AG09309 (cell line): Measurements from ENCODE around the gene RBMS3.

Source experiments
- DNase-seq: peaks from one replicate; pipeline ENCODE4 v3.0.0-alpha.2; 2010; ENCODE audit warnings: low read depth
- H3K4me3 ChIP-seq: 2 replicates; pipeline ENCODE4 v1.5.1; 2011; ENCODE audit warnings: mild to moderate bottlenecking, low read depth, low read length, moderate library complexity; ENCODE audit not compliant: control insufficient read depth
- TF ChIP-seq, protein P1 (sequence below): IDR thresholded peaks from 2 replicates; pipeline ENCODE4 v1.5.1; 2011; ENCODE audit warnings: mild to moderate bottlenecking, low read depth, low read length, inconsistent platforms; ENCODE audit not compliant: insufficient read depth, control insufficient read depth; ENCODE audit errors: missing control alignments

Gene RBMS3

DNA sequence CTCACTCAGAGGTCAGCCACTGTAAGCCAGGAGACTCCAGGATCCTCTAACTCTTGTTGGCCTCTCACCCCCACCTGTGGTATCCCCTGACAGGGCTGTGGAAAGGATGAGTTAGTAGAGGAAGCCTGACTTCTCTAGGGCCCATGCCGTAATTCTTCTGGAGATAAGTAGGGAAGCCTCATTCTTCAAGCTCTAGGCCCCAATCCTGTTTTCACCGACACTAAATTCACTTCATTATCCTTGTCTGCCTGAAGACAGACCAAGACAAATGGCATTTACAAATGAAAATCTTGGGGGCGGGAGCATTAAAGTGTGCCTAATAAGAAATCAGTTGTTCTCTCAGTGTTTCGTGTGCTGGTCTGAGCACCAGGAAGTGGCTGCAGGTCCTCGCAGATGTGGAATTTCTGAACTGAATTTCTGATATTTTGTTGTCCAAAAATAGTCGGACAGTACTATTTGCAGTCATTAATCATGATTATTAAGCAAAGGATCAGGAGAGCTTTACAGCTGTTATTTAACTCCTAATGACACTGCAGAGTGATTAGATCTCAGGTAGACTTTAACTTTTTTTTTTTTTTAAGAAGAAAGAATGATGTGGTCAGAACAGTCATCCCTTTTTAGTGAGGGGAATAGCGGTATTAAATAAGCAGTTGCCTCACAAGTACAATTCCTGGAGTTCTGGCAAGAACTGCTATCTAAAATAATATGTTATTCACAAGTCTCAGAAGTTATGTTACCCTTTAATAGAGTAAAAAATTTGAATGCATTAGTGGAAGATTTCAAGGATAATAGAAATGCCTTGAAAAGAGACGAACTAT is 58.4 kb downstream of the RBMS3 start:
- no peak for DNase-seq
- H3K4me3 ChIP-seq, result no peak overlapping the region
- TF ChIP-seq, protein P1, sequence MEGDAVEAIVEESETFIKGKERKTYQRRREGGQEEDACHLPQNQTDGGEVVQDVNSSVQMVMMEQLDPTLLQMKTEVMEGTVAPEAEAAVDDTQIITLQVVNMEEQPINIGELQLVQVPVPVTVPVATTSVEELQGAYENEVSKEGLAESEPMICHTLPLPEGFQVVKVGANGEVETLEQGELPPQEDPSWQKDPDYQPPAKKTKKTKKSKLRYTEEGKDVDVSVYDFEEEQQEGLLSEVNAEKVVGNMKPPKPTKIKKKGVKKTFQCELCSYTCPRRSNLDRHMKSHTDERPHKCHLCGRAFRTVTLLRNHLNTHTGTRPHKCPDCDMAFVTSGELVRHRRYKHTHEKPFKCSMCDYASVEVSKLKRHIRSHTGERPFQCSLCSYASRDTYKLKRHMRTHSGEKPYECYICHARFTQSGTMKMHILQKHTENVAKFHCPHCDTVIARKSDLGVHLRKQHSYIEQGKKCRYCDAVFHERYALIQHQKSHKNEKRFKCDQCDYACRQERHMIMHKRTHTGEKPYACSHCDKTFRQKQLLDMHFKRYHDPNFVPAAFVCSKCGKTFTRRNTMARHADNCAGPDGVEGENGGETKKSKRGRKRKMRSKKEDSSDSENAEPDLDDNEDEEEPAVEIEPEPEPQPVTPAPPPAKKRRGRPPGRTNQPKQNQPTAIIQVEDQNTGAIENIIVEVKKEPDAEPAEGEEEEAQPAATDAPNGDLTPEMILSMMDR, result no peak

DNA sequence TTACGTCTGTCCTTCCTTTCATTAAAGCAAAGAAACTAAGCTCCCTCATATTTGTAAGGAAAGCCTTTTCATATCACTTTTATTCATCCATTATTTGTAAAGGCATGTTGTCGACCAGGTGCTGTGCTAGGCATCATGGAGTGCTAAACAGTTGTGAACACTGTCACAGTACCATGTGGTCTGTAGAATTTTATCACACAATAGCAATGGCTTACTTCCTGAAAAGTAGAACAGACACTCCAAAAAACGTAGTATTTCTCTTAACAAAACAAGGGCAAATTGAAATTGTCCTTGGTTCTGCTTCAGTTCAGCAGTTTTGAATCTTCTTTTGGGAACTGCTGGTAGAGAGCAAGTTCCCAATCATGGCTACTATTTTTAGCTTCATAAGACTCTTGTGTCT is 63.3 kb downstream of the RBMS3 start:
- H3K4me3 ChIP-seq, result no peak overlapping the region
- TF ChIP-seq, protein P1, result no peak
- no peak for DNase-seq

DNA sequence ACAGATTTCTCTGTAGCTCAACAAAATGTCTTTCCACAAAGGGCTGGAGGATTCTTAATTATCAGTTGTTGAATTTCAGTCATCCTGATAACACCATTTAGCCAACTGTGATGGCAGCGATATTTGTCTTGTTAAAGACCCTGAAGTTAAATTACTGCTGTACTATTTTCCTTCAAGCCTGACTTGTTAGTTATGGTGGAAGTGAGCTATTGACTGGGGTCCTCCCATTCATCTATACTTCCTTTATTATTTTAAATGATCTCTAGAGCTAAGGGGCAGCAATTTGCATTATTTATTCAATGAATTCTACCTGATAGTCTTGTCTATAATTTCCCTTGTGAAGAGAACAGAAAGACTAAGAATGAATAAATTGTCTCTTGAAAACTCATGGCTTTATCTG is 64.1 kb downstream of the RBMS3 start:
- TF ChIP-seq, protein P1, result no peak
- no peak for DNase-seq
- no peak overlapping the region for H3K4me3 ChIP-seq

DNA sequence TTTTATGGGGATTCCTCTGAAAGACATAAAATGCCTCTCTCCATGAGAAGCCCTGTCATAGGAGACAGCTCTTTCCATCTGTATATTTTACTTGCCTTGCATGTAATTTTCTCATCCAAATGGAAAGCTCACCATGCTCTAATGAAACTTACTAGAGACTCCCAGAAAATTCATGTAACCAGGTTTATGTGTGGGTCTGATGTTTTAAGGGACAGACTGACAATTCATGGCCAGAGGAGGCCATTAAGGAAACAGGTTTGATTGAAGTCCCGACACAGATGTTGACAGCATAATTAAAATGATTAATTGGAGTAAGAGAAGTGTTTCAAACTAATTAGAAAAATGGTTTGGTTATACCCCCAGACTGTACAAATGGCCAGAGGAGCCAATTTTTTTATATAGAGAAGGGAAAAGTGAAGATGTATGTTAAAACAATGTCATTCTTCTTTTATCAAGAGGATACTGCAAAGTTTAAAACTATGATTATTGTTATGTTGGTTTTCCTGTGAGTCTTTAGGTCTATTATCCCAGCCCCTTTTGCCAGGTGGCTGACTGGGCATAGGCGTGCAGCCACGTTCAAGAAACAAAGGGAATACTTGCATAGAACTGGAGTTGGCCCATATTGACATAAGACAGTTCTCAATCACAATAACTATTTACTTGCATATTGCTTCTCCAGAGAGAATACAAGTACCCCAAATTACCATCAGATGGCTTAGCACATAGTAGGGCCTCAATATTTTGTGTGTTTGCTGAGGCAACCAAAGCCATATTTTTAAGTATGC is 64.8 kb downstream of the RBMS3 start:
- no peak overlapping the region for H3K4me3 ChIP-seq
- TF ChIP-seq, protein P1, result no peak
- DNase-seq, result no peak

DNA sequence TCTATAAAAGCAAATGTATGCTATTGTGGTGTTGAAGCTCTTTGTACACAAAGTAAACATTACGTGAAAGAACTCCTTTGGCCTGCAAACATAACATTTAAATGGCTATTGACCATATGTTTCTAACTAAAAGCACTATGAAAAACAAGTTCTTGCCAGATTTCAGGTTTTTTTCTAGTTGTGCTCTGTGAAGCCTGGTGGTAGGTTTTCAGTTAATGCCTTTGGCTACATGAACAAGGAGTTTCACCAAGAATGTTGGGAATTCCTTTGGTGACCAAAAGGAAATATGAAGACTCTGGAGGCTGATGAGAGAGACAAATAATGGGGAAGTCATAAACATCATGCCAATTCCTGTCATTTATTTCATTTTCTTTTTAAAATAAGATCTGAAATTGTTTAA is 66.0 kb downstream of the RBMS3 start:
- H3K4me3 ChIP-seq, result no peak overlapping the region
- peak; percentile 75 for DNase-seq

DNA sequence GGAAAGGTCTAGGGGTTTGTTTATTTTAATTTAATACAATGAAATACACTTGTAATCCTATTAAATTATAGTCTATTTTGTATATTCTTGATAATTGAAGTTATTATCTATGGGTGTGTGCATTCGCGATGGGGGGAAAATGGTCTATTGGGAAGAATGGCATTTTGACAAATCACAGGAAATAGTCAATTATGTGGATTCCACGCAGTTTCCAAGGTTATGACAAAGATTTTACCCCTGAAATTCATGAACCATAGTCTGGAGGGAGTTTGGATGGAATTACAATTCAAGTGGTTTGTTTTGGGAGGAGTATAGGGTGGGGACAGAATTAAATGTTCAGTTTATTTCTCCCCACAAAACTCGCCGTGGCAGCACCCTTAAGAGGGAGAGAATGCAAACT is 66.5 kb downstream of the RBMS3 start:
- TF ChIP-seq, protein P1, result no peak
- no peak for DNase-seq
- H3K4me3 ChIP-seq, result no peak overlapping the region

More for the DNA sequence above, 66.0 kb downstream of the RBMS3 start:
- TF ChIP-seq, protein P1, result no peak
